ENCODE measurements around the gene WDR35.
"Not testable (repeated sequence)": the region's sequence is repeated elsewhere in the genome, so short reads cannot be mapped to it uniquely, and the experiment has no call there.

The WDR35 gene

DNA sequence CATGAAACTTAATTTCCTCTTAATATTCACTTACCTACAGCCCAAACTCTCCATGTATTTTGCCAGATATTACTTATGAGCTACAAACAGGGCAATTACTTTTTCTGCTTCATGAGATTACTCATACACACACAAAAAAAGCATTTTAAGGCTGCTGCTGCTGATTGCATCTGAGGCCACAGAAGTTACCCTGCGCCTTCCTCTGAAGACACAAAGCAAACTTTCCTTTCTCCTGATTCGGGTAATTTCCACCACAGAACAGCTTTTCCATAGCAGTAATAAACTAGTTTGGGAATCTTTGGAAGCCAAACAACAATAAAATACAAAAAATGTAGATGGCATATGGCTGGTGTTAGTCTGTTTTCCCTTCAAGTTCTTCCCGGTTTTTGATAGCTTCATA lies 94.4 kb downstream of the WDR35 start:
- Mint-ChIP-seq H3K9me3 (no peaks in the 10 kb centered on the region), H3K4me3 (no peak overlapping the region), H3K36me3 (peaks cover 7% of the 10 kb centered on the region), H3K27ac (peak overlapping the region; percentile 43), H3K4me1 (peaks cover 68% of the 10 kb centered on the region), H3K27me3 (no peaks in the 10 kb centered on the region)

DNA sequence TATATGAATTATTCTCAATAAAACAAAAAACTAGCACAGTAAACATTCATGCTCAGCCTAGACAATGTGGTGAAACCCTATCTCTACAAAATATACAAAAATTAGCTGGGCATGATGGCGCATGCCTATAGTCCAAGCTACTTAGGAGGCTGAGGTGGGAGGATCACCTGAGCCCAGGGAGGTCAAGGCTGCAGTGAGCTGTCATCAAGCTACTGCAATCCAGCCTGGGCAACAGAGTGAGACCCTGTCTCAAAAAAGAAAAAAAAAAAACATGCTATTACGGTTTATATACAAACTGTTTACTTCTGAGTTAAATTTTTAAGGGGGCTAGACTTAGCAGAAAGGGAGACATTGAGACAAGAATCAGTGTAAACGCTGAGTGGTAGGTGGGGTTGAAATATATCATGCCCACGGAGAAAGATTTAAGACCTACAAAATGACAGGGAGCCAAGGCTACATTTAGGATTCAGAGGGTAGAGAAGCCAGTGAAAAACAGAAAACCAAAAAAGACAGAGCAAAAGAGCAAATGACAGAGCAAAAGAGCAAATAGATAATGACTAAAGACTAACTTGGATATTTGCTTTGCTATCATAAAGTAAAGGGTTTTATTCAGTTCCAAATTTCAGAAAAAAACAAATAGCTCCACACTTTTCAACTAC lies 95.6 kb downstream of the WDR35 start:
- Mint-ChIP-seq H3K27ac (no peak overlapping the region), H3K36me3 (peaks cover 7% of the 10 kb centered on the region), H3K9me3 (no peaks in the 10 kb centered on the region), H3K27me3 (no peaks in the 10 kb centered on the region), H3K4me1 (peaks cover 60% of the 10 kb centered on the region), H3K4me3 (no peak overlapping the region)

DNA sequence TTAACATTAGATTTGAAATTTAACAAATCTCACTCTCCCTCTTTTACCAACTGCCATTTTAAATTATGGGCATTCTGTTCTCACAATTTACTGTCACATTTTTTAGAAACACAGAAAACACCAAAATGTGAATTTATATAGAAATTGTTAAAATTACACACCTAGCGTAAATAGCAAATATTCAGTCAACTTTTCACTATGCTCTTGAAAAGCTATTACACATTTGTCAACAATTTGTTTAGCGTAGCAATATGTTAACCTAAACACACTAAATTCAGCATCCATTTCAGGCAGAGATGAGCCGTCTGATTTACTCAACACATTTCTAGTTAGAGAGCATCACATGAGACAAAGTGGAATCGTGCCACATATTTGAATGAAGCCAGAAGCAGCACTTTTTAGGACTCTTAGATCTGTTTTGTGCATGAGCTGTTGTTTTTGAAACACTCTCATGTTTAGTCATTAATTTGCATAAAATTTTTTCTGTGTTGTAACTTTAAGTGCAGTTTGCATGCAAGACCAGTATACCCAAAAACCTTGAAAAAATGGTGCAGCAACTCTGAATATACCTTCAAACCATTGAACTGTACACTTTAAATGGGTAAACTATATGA lies 96.3 kb downstream of the WDR35 start:
- H3K4me3 Mint-ChIP-seq, result no peak overlapping the region
- peak overlapping the region; percentile 18 for H3K27ac Mint-ChIP-seq
- no peaks in the 10 kb centered on the region for H3K9me3 Mint-ChIP-seq
- peaks cover 7% of the 10 kb centered on the region for H3K36me3 Mint-ChIP-seq
- peaks cover 54% of the 10 kb centered on the region for H3K4me1 Mint-ChIP-seq
- H3K27me3 Mint-ChIP-seq, result no peaks in the 10 kb centered on the region

DNA sequence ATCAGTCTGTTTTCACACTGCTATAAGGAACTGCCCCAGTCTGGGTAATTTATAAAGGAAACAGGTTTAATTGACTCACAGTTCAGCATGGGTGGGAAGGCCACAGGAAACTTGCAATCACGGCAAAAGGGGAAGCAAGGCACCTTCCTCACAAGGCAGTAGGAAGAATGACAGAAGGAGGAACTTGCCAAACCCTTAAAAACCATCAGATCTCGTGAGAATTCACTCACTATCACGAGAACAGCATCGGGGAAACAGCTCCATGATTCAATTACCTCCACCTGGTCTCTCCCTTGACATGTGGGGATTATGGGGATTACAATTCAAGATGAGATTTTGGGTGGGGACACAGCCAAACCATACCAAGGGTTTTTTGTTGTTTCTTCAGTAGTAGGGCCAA lies 97.9 kb downstream of the WDR35 start:
- H3K27me3 Mint-ChIP-seq, H3K27ac Mint-ChIP-seq, H3K36me3 Mint-ChIP-seq, H3K9me3 Mint-ChIP-seq, H3K4me3 Mint-ChIP-seq: not testable (repeated sequence)
- H3K4me1 Mint-ChIP-seq, result peaks cover 41% of the 10 kb centered on the region

DNA sequence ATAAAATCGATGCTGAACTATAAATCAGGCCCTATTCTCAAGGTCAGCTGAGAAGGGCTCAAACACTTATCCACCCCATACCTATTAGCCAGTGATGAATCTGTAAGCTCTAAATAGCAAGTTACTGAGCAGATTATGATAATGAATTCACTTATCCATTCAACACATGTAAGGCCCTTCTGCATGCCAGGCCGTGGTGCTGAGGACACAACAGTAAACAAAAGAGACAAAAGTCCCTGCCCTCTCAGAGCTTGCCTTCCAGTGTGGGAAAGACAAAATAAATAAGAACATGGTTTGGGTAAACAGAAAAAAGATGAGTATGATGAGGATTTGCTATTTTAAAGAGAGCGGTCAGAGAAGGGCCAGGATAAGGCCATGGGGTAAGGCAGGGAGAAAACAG lies 99.8 kb downstream of the WDR35 start:
- Mint-ChIP-seq H3K27me3 (no peaks in the 10 kb centered on the region), H3K36me3 (peaks cover 4% of the 10 kb centered on the region), H3K27ac (no peak overlapping the region), H3K4me1 (peaks cover 26% of the 10 kb centered on the region), H3K9me3 (no peaks in the 10 kb centered on the region), H3K4me3 (no peak overlapping the region)

DNA sequence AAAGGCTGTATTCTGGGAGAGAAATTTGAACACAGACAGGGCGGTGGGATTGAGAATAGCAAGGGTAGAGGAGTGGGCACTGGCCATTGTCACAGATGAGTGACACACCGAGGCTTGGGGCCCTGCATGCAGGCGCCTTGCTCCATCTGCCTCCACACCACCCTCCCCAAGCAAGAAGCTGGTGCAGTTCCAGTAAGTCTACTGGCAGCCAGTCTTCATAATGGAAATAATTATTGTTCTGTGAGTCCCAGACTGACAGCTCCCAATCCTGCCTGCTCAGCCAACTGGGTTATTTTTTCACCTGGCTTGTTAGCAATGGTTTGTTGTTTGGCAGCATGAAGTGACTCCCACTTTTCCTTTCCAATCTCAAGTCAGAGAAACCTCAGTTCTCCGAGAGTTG lies 101.1 kb downstream of the WDR35 start:
- no peak overlapping the region for H3K4me3 Mint-ChIP-seq
- no peak overlapping the region for H3K27ac Mint-ChIP-seq
- H3K27me3 Mint-ChIP-seq, result no peaks in the 10 kb centered on the region
- H3K9me3 Mint-ChIP-seq, result no peaks in the 10 kb centered on the region
- peaks cover 4% of the 10 kb centered on the region for H3K36me3 Mint-ChIP-seq
- peaks cover 15% of the 10 kb centered on the region for H3K4me1 Mint-ChIP-seq

DNA sequence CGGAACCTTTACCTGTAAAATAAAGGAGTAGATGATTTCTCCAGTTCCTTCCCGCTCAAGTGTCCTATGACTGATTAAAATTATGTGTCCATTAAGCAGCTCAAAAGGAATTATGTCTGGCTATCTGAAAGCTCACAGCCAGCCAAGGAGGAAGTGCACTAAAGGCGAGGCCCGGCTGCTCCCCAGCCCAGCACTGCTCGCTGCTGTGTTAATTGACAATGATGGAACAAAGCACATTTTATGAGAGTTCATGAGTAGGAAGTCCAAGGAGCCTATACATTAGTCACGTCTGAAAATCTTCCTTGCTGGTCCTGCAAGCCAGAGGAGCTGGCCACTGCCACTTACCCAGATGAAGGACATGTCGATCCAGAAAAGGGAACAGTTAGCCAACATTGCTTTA lies 102.4 kb downstream of the WDR35 start:
- Mint-ChIP-seq H3K4me3 (no peak overlapping the region), H3K36me3 (peaks cover 4% of the 10 kb centered on the region), H3K27ac (no peak overlapping the region), H3K9me3 (no peaks in the 10 kb centered on the region), H3K4me1 (peaks cover 8% of the 10 kb centered on the region), H3K27me3 (no peaks in the 10 kb centered on the region)

DNA sequence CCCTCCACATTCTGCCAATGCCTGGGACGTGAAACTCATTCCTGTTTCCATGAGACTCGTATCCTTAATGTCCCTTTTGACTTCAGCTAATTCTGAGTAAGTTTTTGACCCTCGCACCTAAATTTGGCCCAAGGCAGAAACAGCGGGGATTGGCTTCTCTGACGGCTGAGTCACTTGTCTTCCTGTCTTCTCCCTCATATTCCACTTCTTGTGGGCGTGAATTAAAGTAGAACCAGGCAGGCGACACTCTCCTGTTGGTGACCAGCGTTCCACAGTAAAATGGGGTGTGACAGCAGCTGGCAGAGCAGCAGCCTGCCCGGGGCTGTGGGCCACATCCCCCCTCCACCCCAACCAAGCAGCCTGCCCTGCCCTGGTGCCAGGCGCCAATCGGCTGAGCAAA lies 103.6 kb downstream of the WDR35 start:
- Mint-ChIP-seq H3K27me3 (no peaks in the 10 kb centered on the region), H3K27ac (no peak overlapping the region), H3K9me3 (no peaks in the 10 kb centered on the region)

DNA sequence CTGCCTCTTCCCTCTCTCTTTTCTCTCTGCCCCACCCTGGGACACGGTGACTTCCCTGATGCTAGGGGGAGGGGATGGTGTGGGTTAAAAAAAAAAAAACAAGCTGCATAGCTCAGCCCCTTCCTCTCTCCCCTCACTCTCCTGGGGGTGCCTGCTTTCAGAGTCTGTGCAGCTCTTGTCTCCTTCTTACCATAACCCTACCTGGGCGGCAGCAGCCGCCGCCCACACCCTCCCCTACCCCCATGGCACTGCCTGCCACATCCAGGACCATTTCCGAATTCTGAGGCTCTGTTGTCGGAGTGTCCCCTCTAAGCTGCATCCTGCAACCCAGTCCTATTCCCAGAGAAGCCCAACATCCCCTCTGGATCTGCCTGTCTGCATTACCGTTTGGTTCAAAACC lies 104.1 kb downstream of the WDR35 start:
- Mint-ChIP-seq H3K9me3 (no peaks in the 10 kb centered on the region), H3K4me1 (no peaks in the 10 kb centered on the region), H3K4me3 (no peak overlapping the region), H3K36me3 (no peaks in the 10 kb centered on the region), H3K27me3 (no peaks in the 10 kb centered on the region), H3K27ac (no peak overlapping the region)

More for the DNA sequence above, 103.6 kb downstream of the WDR35 start:
- H3K4me1 Mint-ChIP-seq, result no peaks in the 10 kb centered on the region
- H3K4me3 Mint-ChIP-seq, result no peak overlapping the region
- no peaks in the 10 kb centered on the region for H3K36me3 Mint-ChIP-seq

DNA sequence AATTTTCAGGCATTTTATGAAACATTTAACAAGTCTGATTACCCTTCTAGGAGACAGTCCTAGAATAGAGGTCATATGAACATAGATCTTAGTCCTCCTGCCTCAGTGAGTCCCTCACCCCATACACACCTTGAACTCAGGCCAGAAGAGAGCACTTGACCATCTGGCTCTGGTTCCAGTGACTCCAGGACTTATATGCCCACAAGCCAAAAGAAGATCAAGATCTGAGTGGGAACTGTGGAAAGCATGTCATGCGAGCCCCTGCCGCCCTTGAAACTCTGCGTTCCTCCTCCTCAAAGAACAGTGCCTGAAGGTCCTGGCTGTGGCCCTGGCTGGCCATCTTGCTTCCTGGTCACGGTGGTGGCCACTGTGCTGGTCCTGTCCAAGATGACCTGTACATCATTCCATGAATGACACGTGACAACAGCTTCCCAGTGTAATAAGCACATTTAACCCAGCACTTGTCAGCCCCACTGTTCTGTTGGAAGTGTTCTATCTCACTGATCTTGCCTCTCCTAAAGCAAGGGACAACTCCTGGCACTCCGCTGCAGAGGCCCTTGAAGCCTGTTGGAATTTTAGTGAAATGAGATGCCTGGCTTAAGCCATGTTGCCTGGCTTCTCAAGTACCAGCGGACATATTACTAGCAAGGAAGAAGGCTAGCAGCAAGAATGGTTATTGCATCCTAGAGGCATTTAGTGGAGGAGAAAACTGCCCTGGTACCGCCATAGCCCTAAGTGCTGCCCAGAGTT lies 105.8 kb downstream of the WDR35 start:
- no peaks in the 10 kb centered on the region for H3K36me3 Mint-ChIP-seq
- H3K4me1 Mint-ChIP-seq, result no peaks in the 10 kb centered on the region
- H3K4me3 Mint-ChIP-seq, result no peak overlapping the region
- no peak overlapping the region for H3K27ac Mint-ChIP-seq
- no peaks in the 10 kb centered on the region for H3K27me3 Mint-ChIP-seq
- H3K9me3 Mint-ChIP-seq, result no peaks in the 10 kb centered on the region

DNA sequence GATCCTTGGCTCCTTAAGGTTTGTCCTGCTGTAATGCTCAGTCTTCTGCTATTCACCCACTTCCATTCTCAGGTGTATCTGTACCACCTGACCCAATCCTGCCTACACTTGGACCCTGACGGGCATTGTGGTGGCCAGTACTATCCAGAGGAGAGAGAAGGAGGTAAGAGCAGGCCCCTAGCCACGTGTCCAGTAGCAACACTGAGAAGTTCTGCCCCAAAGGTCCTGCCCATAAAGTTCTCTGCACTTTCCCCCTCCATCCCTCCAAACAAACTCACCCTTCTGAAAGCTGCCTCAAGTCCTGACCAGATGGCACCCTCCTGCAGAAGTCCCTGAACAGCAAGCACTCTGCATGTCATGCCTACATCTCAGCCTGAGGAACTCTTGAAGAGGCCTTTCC lies 106.4 kb downstream of the WDR35 start:
- Mint-ChIP-seq H3K4me3 (no peak overlapping the region), H3K4me1 (no peaks in the 10 kb centered on the region), H3K27ac (no peak overlapping the region), H3K36me3 (no peaks in the 10 kb centered on the region), H3K9me3 (no peaks in the 10 kb centered on the region), H3K27me3 (no peaks in the 10 kb centered on the region)

DNA sequence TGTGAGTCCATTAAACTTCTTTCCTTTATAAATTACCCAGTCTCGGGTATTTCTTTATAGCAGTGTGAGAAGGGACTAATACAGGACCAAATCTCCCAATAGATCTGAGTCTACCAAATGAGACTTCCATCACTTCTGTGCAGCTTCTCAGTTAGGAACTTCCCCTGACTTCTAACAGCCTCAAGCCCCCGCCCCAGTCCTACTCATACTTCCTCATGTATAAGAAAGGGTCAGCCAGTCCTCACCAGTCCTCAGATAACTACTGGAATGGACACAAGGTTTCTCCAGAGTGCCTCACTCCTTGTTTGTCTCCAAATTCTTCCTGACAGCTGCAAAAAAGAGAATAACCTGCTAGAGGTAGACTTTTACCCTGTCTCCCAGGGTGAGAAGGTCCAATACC lies 107.6 kb downstream of the WDR35 start:
- no peaks in the 10 kb centered on the region for H3K27me3 Mint-ChIP-seq
- H3K9me3 Mint-ChIP-seq, result no peaks in the 10 kb centered on the region
- H3K36me3 Mint-ChIP-seq, result no peaks in the 10 kb centered on the region
- H3K4me1 Mint-ChIP-seq, result no peaks in the 10 kb centered on the region
- H3K4me3 Mint-ChIP-seq, result no peak overlapping the region
- no peak overlapping the region for H3K27ac Mint-ChIP-seq

DNA sequence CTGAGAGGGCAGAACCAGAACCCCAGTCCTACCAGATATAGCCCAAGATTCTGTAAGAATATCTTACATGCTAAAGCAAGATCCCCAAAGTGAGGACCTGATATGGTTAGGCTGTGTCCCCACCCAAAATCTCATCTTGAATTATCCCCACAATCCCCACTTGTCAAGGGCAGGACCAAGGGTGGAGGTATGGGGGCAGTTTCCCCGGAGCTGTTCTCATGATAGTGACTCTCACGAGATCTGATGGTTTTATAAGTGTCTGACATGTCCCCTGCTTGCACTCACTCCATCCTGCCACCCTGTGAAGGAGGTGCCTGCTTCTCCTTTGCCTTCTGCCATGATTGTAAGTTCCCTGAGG lies 108.0 kb downstream of the WDR35 start:
- Mint-ChIP-seq H3K27me3 (no peaks in the 10 kb centered on the region), H3K4me1 (no peaks in the 10 kb centered on the region), H3K27ac (no peak overlapping the region), H3K9me3 (no peaks in the 10 kb centered on the region), H3K4me3 (no peak overlapping the region), H3K36me3 (no peaks in the 10 kb centered on the region)

DNA sequence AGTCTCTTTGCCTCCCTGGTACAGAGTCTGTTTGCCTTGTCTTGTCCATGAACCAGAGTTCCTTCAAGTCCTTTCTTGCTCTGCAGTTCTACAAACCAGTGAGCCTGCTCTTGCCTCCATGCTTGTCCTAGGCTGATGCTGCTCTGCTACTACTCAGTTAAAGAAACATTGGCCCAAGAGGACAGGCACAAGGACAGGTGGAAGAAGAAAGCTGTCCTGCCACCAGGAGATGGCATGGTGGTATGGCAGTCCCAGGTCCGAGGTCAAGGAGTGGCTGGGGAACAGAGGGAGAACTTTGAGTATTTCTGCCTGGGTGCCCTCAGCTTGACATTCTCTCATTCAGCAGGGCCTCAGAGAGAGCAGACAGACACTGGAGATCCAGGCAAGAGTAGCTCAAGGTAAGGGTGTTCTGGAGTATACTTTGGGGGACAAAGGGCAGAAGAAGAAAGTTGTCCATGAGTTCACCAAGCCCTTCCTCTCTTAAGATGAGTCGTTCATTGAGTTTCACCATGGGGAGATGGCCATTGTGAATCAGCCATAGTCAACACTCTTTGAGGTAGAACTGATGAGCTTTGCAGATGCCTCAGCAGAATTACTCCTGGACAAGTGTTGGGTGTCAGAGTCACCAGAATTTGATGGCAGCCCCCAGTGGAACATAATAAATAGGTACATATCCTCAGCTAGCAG lies 108.5 kb downstream of the WDR35 start:
- H3K4me3 Mint-ChIP-seq, result no peak overlapping the region
- no peaks in the 10 kb centered on the region for H3K36me3 Mint-ChIP-seq
- no peaks in the 10 kb centered on the region for H3K27me3 Mint-ChIP-seq
- H3K9me3 Mint-ChIP-seq, result no peaks in the 10 kb centered on the region
- no peak overlapping the region for H3K27ac Mint-ChIP-seq
- H3K4me1 Mint-ChIP-seq, result no peaks in the 10 kb centered on the region

DNA sequence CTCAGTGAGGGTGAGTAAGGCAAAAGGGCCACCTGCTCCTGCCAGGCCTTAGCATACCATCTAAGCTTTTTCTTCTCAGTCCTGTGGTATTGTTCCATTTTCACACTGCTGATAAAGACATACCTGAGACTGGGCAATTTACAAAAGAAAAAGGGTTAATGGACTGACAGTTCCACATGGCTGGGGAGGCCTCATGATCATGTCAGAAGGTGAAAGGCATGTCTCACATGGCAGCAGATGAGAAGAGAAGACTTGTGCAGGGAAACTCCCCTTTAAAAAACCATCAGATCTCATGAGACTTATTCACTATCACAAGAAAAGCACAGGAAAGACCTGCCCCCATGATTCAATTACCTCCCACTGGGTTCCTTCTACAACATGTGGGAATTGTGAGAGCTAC lies 109.7 kb downstream of the WDR35 start:
- not testable (repeated sequence) for H3K4me1 Mint-ChIP-seq, H3K36me3 Mint-ChIP-seq, H3K27ac Mint-ChIP-seq, H3K4me3 Mint-ChIP-seq, H3K27me3 Mint-ChIP-seq, H3K9me3 Mint-ChIP-seq

DNA sequence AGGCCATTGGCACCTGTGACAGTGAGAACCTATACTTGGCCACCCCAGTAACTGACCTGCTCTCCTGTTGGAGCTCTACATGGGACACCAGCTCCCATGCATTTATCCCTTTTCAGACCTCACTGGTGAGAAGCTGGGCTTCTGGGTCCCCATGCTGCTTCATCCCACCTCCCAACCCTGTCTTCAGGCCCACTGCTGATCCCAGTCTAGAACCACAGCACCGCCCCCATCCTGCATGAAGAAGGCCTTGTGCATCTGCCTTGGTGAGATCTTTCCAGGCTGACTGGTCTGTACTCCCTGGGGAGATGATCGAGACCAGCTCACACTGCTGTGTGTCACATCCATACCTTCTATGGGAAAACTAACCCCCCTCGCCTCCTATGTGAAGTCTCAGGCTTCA lies 110.8 kb downstream of the WDR35 start:
- Mint-ChIP-seq H3K27ac (no peak overlapping the region), H3K9me3 (no peaks in the 10 kb centered on the region)

More for the DNA sequence above, 110.8 kb downstream of the WDR35 start:
- Mint-ChIP-seq H3K4me3 (no peak overlapping the region), H3K27me3 (no peaks in the 10 kb centered on the region), H3K36me3 (peaks cover under 1% of the 10 kb centered on the region), H3K4me1 (no peaks in the 10 kb centered on the region)
